Caco-2 (cell line): ENCODE measurements around the gene VWA5B1. TPM values are rescaled to one million over a fixed set of nuclear protein-coding genes. Genes with fewer than 3 reads are reported as not detected.

Experiments used
- BruUV-seq: library from RNA; stranded (reverse); fragments of 400-500 nt; replicated peaks from 2 replicates; lab custom pipeline; 2021; lab: Mats Ljungman, UMichigan
- CTCF ChIA-PET: fragments of 300-600 bp; sonication (Branson Sonifier 250); formaldehyde crosslinking; loops from one replicate; lab custom pipeline; 2022; ENCODE audit warnings: antibody characterized with exemption; lab: Charles Lee
- POLR2A ChIA-PET: fragments of 300-600 bp; sonication (Branson Sonifier 250); formaldehyde crosslinking; loops from one replicate; lab custom pipeline; 2022; ENCODE audit warnings: antibody characterized with exemption; lab: Charles Lee
- DNase-seq, 2 experiments: peaks; one replicate each; pipeline versions ENCODE4 v3.0.0 to v3.0.0-alpha.2; 2020 to 2022
- H3K27me3 ChIP-seq: replicated peaks from 2 replicates; pipeline ENCODE4 v1.6.0; 2011; ENCODE audit warnings: low read length; ENCODE audit not compliant: control insufficient read depth, insufficient read depth
- H3K36me3 ChIP-seq: 2 replicates; pipeline ENCODE4 v1.5.1; 2011; ENCODE audit warnings: low read length; ENCODE audit not compliant: control insufficient read depth, insufficient read depth
- H3K4me1 ChIP-seq: fragments of 250-450 bp; sonication (Bioruptor Pico); 2 replicates; pipeline ENCODE4 v1.5.1; 2020; ENCODE audit warnings: mild to moderate bottlenecking
- H3K4me3 ChIP-seq: 2 replicates; pipeline ENCODE4 v1.5.1; 2011; ENCODE audit warnings: low read depth, mild to moderate bottlenecking, control low read depth, low read length
- H3K9me3 ChIP-seq: fragments of 250-450 bp; sonication (Bioruptor Pico); 2 replicates; pipeline ENCODE4 v1.5.1; 2020; ENCODE audit warnings: mild to moderate bottlenecking, moderate library complexity
- H3K27ac Mint-ChIP-seq: one replicate; pipeline ENCODE4 v1.8.0; 2022; ENCODE audit warnings: mixed read lengths; ENCODE audit not compliant: unreplicated experiment
- H3K27me3 Mint-ChIP-seq: one replicate; pipeline ENCODE4 v1.8.0; 2022; ENCODE audit warnings: mixed read lengths; ENCODE audit not compliant: insufficient read depth, unreplicated experiment
- H3K36me3 Mint-ChIP-seq: one replicate; pipeline ENCODE4 v1.8.0; 2022; ENCODE audit warnings: mild to moderate bottlenecking, mixed read lengths; ENCODE audit not compliant: insufficient read depth, unreplicated experiment
- H3K4me1 Mint-ChIP-seq: one replicate; pipeline ENCODE4 v1.8.0; 2022; ENCODE audit warnings: low read depth, mixed read lengths; ENCODE audit not compliant: unreplicated experiment
- H3K4me3 Mint-ChIP-seq: one replicate; pipeline ENCODE4 v1.8.0; 2022; ENCODE audit warnings: mild to moderate bottlenecking, moderate library complexity, mixed read lengths; ENCODE audit not compliant: unreplicated experiment
- H3K9me3 Mint-ChIP-seq: one replicate; pipeline ENCODE4 v1.8.0; 2022; ENCODE audit warnings: mixed read lengths; ENCODE audit not compliant: unreplicated experiment
- intact Hi-C: fragments of 100-400 bp; cut with micrococcal nuclease; formaldehyde crosslinking; loops from one replicate; pipeline ENCODE4 v1.10.0; 2022; ENCODE audit not compliant: unreplicated experiment
- total RNA-seq: library from RNA; stranded (reverse); gene quantifications from 2 replicates; pipeline ENCODE4 v1.2.3, GENCODE V29; 2022
- TF ChIP-seq, protein P1 (sequence below), 2 experiments: fragments of 200-600 bp in 1 of 2; IDR thresholded peaks; 1 replicate in 1 of 2; 2 replicates in 1 of 2; pipeline versions ENCODE4 v1.5.1 to v1.8.0; 2011 to 2022; ENCODE audit warnings: antibody characterized with exemption in 1 of 2, control low read depth in 1 of 2, inconsistent platforms in 1 of 2, low read depth in 1 of 2, low read length in 1 of 2, mild to moderate bottlenecking in 1 of 2, moderate library complexity in 1 of 2; ENCODE audit not compliant: insufficient read depth in 1 of 2, severe bottlenecking in 1 of 2, unreplicated experiment in 1 of 2

VWA5B1 gene
- total RNA-seq, 1 experiment from 2014 or later: not detected

- TF ChIP-seq, protein P1, sequence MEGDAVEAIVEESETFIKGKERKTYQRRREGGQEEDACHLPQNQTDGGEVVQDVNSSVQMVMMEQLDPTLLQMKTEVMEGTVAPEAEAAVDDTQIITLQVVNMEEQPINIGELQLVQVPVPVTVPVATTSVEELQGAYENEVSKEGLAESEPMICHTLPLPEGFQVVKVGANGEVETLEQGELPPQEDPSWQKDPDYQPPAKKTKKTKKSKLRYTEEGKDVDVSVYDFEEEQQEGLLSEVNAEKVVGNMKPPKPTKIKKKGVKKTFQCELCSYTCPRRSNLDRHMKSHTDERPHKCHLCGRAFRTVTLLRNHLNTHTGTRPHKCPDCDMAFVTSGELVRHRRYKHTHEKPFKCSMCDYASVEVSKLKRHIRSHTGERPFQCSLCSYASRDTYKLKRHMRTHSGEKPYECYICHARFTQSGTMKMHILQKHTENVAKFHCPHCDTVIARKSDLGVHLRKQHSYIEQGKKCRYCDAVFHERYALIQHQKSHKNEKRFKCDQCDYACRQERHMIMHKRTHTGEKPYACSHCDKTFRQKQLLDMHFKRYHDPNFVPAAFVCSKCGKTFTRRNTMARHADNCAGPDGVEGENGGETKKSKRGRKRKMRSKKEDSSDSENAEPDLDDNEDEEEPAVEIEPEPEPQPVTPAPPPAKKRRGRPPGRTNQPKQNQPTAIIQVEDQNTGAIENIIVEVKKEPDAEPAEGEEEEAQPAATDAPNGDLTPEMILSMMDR (IDR thresholded peaks at IDR 0.05; ENCODE audit: insufficient read depth in 1 of 2, low read depth in 1 of 2, low read length in 1 of 2, severe bottlenecking in 1 of 2, unreplicated experiment in 1 of 2): no peak
These were observed 30.9 kb downstream of the VWA5B1 start for GRCh38 chr1:20321573-20321972.

GRCh38 chr1:20322081-20322824, 31.6 kb downstream of the VWA5B1 start:
- no peak overlapping the region for H3K4me3 ChIP-seq
- peaks cover 7% of the 10 kb centered on the region for H3K4me1 Mint-ChIP-seq
- intact Hi-C loops: no loop called here
- H3K27me3 ChIP-seq: no peaks in the 10 kb centered on the region
- H3K27me3 Mint-ChIP-seq: peaks cover 26% of the 10 kb centered on the region
- POLR2A ChIA-PET: no interaction called here
- H3K36me3 ChIP-seq: no peaks in the 10 kb centered on the region
- H3K4me1 ChIP-seq: no peaks in the 10 kb centered on the region
- TF ChIP-seq, protein P1 (IDR thresholded peaks at IDR 0.05; ENCODE audit: insufficient read depth in 1 of 2, low read depth in 1 of 2, low read length in 1 of 2, severe bottlenecking in 1 of 2, unreplicated experiment in 1 of 2): no peak
- H3K27ac Mint-ChIP-seq: no peak overlapping the region
- H3K9me3 ChIP-seq: no peaks in the 10 kb centered on the region
- H3K4me3 Mint-ChIP-seq: no peak overlapping the region
- no peaks in the 10 kb centered on the region for H3K36me3 Mint-ChIP-seq
- H3K9me3 Mint-ChIP-seq: no peaks in the 10 kb centered on the region
- BruUV-seq: no TSS peak
- CTCF ChIA-PET: no interaction called here
- DNase-seq: no peak

More at GRCh38 chr1:20321573-20321972, 30.9 kb downstream of the VWA5B1 start:
- H3K36me3 ChIP-seq: no peaks in the 10 kb centered on the region
- no peaks in the 10 kb centered on the region for H3K4me1 ChIP-seq
- H3K4me3 Mint-ChIP-seq: no peak overlapping the region
- no peaks in the 10 kb centered on the region for H3K36me3 Mint-ChIP-seq
- H3K4me3 ChIP-seq: no peak overlapping the region
- H3K27me3 ChIP-seq: no peaks in the 10 kb centered on the region
- ChIA-PET POLR2A (no interaction called here), CTCF (no interaction called here)
- DNase-seq: no peak
- H3K27ac Mint-ChIP-seq: no peak overlapping the region
- no peaks in the 10 kb centered on the region for H3K9me3 ChIP-seq
- peaks cover 26% of the 10 kb centered on the region for H3K27me3 Mint-ChIP-seq
- H3K9me3 Mint-ChIP-seq: no peaks in the 10 kb centered on the region
- H3K4me1 Mint-ChIP-seq: peaks cover 7% of the 10 kb centered on the region
- intact Hi-C loops: no loop called here
- no TSS peak for BruUV-seq

DNA sequence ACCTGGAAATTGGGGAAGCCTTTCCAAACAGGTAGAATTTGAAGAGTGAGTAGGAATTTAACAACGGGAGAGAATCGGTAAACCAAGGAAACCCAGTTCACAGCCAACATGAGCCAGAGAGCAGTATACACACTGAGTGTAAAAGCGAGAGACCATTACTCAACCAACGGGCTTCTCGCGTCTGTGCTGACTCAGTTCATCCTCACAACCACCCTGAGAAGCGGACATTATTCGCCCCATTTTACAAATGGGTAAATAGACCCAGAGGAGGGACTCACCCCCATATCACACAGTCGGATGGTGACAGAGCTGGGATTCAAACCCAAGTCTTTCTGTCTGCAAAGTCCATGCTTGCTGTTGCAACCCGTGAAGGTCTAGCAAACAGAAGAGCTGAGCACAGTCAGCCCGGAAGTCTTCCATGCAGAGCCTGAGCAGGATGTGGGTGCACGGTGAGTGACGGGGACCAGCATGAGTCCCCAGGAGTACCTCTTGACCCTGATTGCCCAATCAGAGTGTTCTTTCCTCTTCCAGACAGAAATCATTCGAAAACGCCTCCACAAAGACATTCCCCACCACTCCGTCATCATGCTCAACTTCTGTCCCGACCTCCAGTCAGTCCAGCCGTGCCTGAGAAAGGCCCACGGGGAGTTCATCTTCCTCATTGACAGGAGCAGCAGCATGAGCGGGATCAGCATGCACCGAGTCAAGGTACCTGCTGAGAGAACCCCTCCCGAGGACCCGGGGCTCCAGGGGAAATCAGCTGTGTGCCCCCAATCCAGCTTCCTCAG, 32.3 kb downstream of the VWA5B1 start:
- TF ChIP-seq, protein P1 (IDR thresholded peaks at IDR 0.05; ENCODE audit: insufficient read depth in 1 of 2, low read depth in 1 of 2, low read length in 1 of 2, severe bottlenecking in 1 of 2, unreplicated experiment in 1 of 2): no peak
- no peak for DNase-seq
- H3K4me3 ChIP-seq: no peak overlapping the region
- Mint-ChIP-seq H3K27me3 (peaks cover 26% of the 10 kb centered on the region), H3K27ac (no peak overlapping the region), H3K9me3 (no peaks in the 10 kb centered on the region), H3K4me3 (no peak overlapping the region), H3K36me3 (no peaks in the 10 kb centered on the region), H3K4me1 (peaks cover 7% of the 10 kb centered on the region)
- H3K4me1 ChIP-seq: no peaks in the 10 kb centered on the region
- no TSS peak for BruUV-seq
- intact Hi-C loops: no loop called here
- H3K36me3 ChIP-seq: no peaks in the 10 kb centered on the region
- ChIA-PET POLR2A (no interaction called here), CTCF (no interaction called here)
- no peaks in the 10 kb centered on the region for H3K27me3 ChIP-seq
- H3K9me3 ChIP-seq: no peaks in the 10 kb centered on the region
